GM12872 (cell line): ENCODE results near the gene LHB.
"Not testable (repeated sequence)": the region's sequence is repeated elsewhere in the genome, so short reads cannot be mapped to it uniquely, and the experiment has no call there.

ENCODE experiments used
- CTCF ChIP-seq: IDR thresholded peaks from 3 replicates; pipeline ENCODE4 v1.5.1; 2011; ENCODE audit warnings: low read depth, mild to moderate bottlenecking, low read length, moderate library complexity; ENCODE audit not compliant: insufficient read depth

Gene LHB

DNA sequence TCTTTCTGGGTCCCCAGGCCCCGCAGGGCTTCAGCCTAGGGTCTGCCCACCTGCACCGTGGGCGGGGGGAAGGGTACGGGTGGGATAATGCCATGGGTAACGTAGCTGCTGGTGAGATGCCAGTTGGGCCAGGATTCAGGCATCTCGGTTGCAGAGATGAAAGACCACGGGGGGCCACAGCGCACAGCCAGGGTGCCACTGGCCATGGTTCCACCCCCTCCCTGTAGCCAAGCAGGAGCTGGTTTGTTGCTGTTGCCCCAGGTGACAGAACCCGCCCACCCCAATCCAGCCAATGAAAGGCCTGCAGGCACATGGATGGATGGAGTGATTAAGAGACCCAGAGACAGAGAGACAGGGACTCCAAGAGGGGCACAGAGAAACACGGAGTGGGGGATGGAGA lies 41.7 kb upstream of the LHB start:
- no peak for TF ChIP-seq CTCF

GRCh38 chr19:49057636-49058234 lies 40.8 kb upstream of the LHB start, which contains the start of gene CGB7:
CGB7 (minus strand) TSS chr19:49057749; CDS start chr19:49055375, 2,374 bp downstream.
- TF ChIP-seq CTCF: no peak

DNA sequence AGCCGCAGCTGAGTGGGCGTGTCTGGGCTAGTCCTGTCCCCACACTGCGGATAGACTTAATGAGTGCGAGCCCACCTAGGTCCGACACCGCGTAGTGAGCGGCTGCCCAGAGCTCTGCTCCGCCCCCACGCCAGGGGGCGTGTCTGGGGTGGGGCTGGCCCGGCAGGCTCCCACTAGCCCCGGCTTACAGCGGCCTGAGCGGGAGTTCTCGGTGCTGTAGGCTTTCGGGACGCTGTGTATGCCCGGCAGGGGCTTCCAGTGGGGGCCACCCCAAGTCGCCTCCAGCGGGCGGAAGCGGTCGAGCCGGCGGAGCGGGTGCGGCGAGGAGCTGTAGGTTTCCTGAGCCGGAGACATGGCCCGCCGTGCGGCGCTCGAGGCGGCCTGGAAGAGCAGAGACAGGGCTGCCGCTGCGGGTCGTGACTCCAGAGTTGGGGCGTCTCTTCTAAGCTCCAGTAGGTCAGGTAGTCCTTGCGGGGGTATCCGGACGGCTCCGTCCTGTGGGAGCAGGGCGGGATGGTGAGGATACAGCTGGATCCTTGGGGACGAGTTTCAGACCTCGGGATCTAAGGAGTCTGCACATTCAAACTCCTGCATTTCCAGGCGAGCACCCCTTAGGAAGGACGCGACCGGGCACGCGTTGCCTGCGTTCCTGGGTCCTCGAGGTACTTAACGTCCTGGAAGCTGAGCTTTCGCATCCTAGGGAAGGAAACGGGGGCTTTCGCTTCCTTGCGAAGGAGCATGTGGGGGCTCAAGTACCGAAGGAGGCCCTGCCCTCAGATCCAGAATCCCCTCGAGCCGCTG lies 39.4 kb upstream of the LHB start:
- no peak for TF ChIP-seq CTCF

- not testable (repeated sequence) for TF ChIP-seq CTCF
These were observed 32.1 kb upstream of the LHB start, which contains the start of gene CGB8 for GRCh38 chr19:49049011-49049410. CGB8 (minus strand) TSS chr19:49049111; CDS start chr19:49048739, 372 bp downstream.

DNA sequence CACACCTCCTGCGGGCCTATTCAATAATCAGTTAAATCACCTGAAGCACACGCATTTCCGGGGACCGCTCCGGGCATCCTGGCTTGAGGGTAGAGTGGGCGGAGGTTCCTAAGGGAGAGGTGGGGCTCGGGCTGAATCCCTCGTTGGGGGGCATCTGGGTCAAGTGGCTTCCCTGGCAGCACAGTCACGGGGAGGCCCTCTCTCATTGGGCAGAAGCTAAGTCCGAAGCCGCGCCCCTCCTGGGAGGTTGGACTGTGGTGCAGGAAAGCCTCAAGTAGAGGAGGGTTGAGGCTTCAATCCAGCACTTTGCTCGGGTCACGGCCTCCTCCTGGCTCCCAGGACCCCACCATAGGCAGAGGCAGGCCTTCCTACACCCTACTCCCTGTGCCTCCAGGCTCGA lies 26.7 kb upstream of the LHB start, which contains the start of gene CGB5:
TSS of gene CGB5 (plus strand) at position 301 of the 400 bp plus-strand sequence. CDS start 362 bp downstream, outside the sequence.
- not testable (repeated sequence) for TF ChIP-seq CTCF

GRCh38 chr19:49042177-49042576 lies 25.3 kb upstream of the LHB start:
- TF ChIP-seq CTCF: no peak

GRCh38 chr19:49036815-49037214 lies 19.9 kb upstream of the LHB start, which contains the start of gene CGB1:
CGB1 (minus strand) TSS chr19:49036895; CDS start chr19:49036711, 184 bp downstream.
- TF ChIP-seq CTCF: peak; percentile 71
